HCT116 (cell line): ENCODE results near the gene CNTFR. TPM values are rescaled to one million over a fixed set of nuclear protein-coding genes. Genes with fewer than 3 reads are reported as not detected.

ENCODE experiments used
- ATAC-seq: fragments of 200-7000 bp; cut with Tn5 transposase; 2 replicates; pipeline ENCODE4 v1.9.1; 2020; ENCODE audit warnings: mild to moderate bottlenecking, moderate library complexity
- BruUV-seq: library from RNA; stranded (reverse); fragments of 400-500 nt; replicated peaks from 2 replicates; lab custom pipeline; 2021; lab: Mats Ljungman, UMichigan
- CTCF ChIA-PET: fragments of 300-600 bp; sonication (Branson Sonifier 250); formaldehyde crosslinking; loops from one replicate; lab custom pipeline; 2021; ENCODE audit warnings: antibody characterized with exemption; lab: Charles Lee
- POLR2A ChIA-PET: fragments of 300-600, 350-600 bp; sonication (Branson Sonifier 250); formaldehyde crosslinking; loops from one replicate; lab custom pipeline; 2021; ENCODE audit warnings: antibody characterized with exemption; lab: Charles Lee
- RAD21 ChIA-PET, 2 experiments: fragments of 300-600 bp; sonication (Branson Sonifier 250); formaldehyde crosslinking; loops; one replicate each; lab custom pipeline; 2023; ENCODE audit warnings: low total read pairs in 2 of 2; ENCODE audit not compliant: uncharacterized antibody in 2 of 2, unreplicated experiment in 2 of 2, low non-redundant PET in 1 of 2; lab: Charles Lee
- DNase-seq: peaks from one replicate; pipeline ENCODE4 v3.0.0-alpha.2; 2010; ENCODE audit warnings: low read depth, low spot score
- H2AFZ ChIP-seq: fragments of 200-600 bp; shearing (Covaris generic), sonication (generic); 2 replicates; pipeline ENCODE4 v1.6.1; 2017; ENCODE audit warnings: low read depth, mixed run types, mixed read lengths, antibody characterized with exemption, low read length; ENCODE audit not compliant: poor library complexity, severe bottlenecking
- H3K27ac ChIP-seq: 2 replicates; pipeline ENCODE4 v1.5.1; 2012; ENCODE audit warnings: low read depth, low read length
- H3K27me3 ChIP-seq: fragments of 200-600 bp; sonication (generic); 2 replicates; pipeline ENCODE4 v1.6.1; 2016; ENCODE audit warnings: mixed run types, low read length, mixed read lengths; ENCODE audit not compliant: insufficient read depth
- H3K36me3 ChIP-seq, 2 experiments: fragments of 200-500 bp in 1 of 2; fragments of 200-600 bp in 1 of 2; sonication (Bioruptor generic) in 1 of 2; sonication (generic) in 1 of 2; 2 replicates each; pipeline versions ENCODE4 v1.5.1 to v1.6.1; 2014 to 2016; ENCODE audit warnings: low read length in 2 of 2, inconsistent platforms in 1 of 2, mixed read lengths in 1 of 2, mixed run types in 1 of 2; ENCODE audit not compliant: insufficient read depth in 2 of 2, control insufficient read depth in 1 of 2
- H3K4me1 ChIP-seq, 2 experiments: fragments of 200-600 bp in 1 of 2; sonication (generic) in 1 of 2; 2 replicates each; pipeline versions ENCODE4 v1.5.1 to v1.6.1; 2012 to 2017; ENCODE audit warnings: low read length in 2 of 2, inconsistent platforms in 1 of 2, mild to moderate bottlenecking in 1 of 2, mixed read lengths in 1 of 2, mixed run types in 1 of 2, moderate library complexity in 1 of 2; ENCODE audit not compliant: insufficient read depth in 2 of 2, control insufficient read depth in 1 of 2
- H3K4me2 ChIP-seq: fragments of 200-600 bp; sonication (generic); 2 replicates; pipeline ENCODE4 v1.6.1; 2017; ENCODE audit warnings: mixed run types, low read length, mixed read lengths
- H3K4me3 ChIP-seq, 2 experiments: fragments of 200-600 bp in 1 of 2; sonication (generic) in 1 of 2; replicated peaks in 1 of 2; 2 replicates each; pipeline ENCODE4 v1.5.1; 2011 to 2016; ENCODE audit warnings: low read length in 2 of 2, control low read depth in 1 of 2, low read depth in 1 of 2, mild to moderate bottlenecking in 1 of 2, mixed read lengths in 1 of 2, mixed run types in 1 of 2
- H3K79me2 ChIP-seq: fragments of 200-600 bp; sonication (generic); 2 replicates; pipeline ENCODE4 v1.6.1; 2017; ENCODE audit warnings: mild to moderate bottlenecking, mixed run types, low read length, moderate library complexity, mixed read lengths; ENCODE audit not compliant: insufficient read depth
- H3K9ac ChIP-seq: fragments of 200-600 bp; sonication (generic); 2 replicates; pipeline ENCODE4 v1.6.1; 2016; ENCODE audit warnings: low read length, mixed read lengths
- H3K9me2 ChIP-seq: fragments of 200-600 bp; sonication (generic), shearing (Covaris generic); 2 replicates; pipeline ENCODE4 v1.6.1; 2017; ENCODE audit warnings: mixed run types, mild to moderate bottlenecking, moderate library complexity; ENCODE audit not compliant: insufficient read depth
- H3K9me3 ChIP-seq, 2 experiments: fragments of 200-500 bp in 1 of 2; fragments of 200-600 bp in 1 of 2; sonication (Bioruptor generic) in 1 of 2; sonication (generic) in 1 of 2; 2 replicates each; pipeline ENCODE4 v1.6.1; 2014 to 2017; ENCODE audit warnings: low read length in 2 of 2, mixed read lengths in 2 of 2, inconsistent platforms in 1 of 2, low read depth in 1 of 2, mild to moderate bottlenecking in 1 of 2, mixed run types in 1 of 2, moderate library complexity in 1 of 2; ENCODE audit not compliant: control insufficient read depth in 1 of 2, insufficient read depth in 1 of 2
- H4K20me1 ChIP-seq: fragments of 200-600 bp; sonication (generic), shearing (Covaris generic); 2 replicates; pipeline ENCODE4 v1.6.1; 2017; ENCODE audit warnings: mixed run types, mild to moderate bottlenecking, moderate library complexity; ENCODE audit not compliant: insufficient read depth
- CEBPB ChIP-seq: IDR thresholded peaks from 2 replicates; pipeline ENCODE4 v1.6.1; 2012; ENCODE audit warnings: low read depth
- EGR1 ChIP-seq: IDR thresholded peaks from 2 replicates; pipeline ENCODE4 v1.6.1; 2012; ENCODE audit warnings: low read depth
- ELF1 ChIP-seq: IDR thresholded peaks from 2 replicates; pipeline ENCODE4 v1.6.1; 2012; ENCODE audit warnings: low read depth, borderline replicate concordance
- EZH2 ChIP-seq: fragments of 200-600 bp; sonication (generic); IDR thresholded peaks from 2 replicates; pipeline ENCODE4 v1.6.1; 2017; ENCODE audit warnings: antibody characterized with exemption, mixed run types
- EZH2phosphoT487 ChIP-seq: fragments of 200-600 bp; IDR thresholded peaks from 2 replicates; pipeline ENCODE4 v1.6.1; 2018; ENCODE audit warnings: antibody characterized with exemption, borderline replicate concordance
- FOSL1 ChIP-seq: IDR thresholded peaks from 2 replicates; pipeline ENCODE4 v1.6.1; 2012; ENCODE audit warnings: low read depth
- POLR2A ChIP-seq: IDR thresholded peaks from 2 replicates; pipeline ENCODE4 v1.7.0; 2011; ENCODE audit warnings: borderline replicate concordance; ENCODE audit not compliant: insufficient read depth, insufficient read length; ENCODE audit errors: extremely low read depth
- RAD21 ChIP-seq: IDR thresholded peaks from 2 replicates; pipeline ENCODE4 v1.6.1; 2012; ENCODE audit warnings: low read depth, mild to moderate bottlenecking
- SIN3A ChIP-seq: IDR thresholded peaks from 2 replicates; pipeline ENCODE4 v1.6.1; 2012; ENCODE audit warnings: low read depth
- SP1 ChIP-seq: IDR thresholded peaks from 2 replicates; pipeline ENCODE4 v1.6.1; 2012; ENCODE audit warnings: low read depth
- TCF7L2 ChIP-seq: IDR thresholded peaks from 2 replicates; pipeline ENCODE4 v1.7.0; 2011; ENCODE audit warnings: borderline replicate concordance, inconsistent platforms; ENCODE audit not compliant: insufficient read depth, insufficient read length; ENCODE audit errors: extremely low read depth
- YY1 ChIP-seq: IDR thresholded peaks from 2 replicates; pipeline ENCODE4 v1.6.1; 2011; ENCODE audit warnings: low read length, low read depth, moderate library complexity, mild to moderate bottlenecking; ENCODE audit not compliant: insufficient replicate concordance; ENCODE audit errors: extremely low read depth
- ZFX ChIP-seq: fragments of 450-650 bp; IDR thresholded peaks from 2 replicates; pipeline ENCODE4 v1.6.1; 2017
- intact Hi-C: fragments of 100-400 bp; cut with micrococcal nuclease; formaldehyde crosslinking; loops from 2 replicates; pipeline ENCODE4 v1.10.0; 2022
- total RNA-seq: library from RNA; stranded (reverse); gene quantifications from one replicate; pipeline ENCODE4 v1.2.1, GENCODE V29; 2021; ENCODE audit not compliant: unreplicated experiment
- TF ChIP-seq, protein P1 (sequence below), 3 experiments: fragments of 200-600 bp in 1 of 3; sonication (generic) in 1 of 3; IDR thresholded peaks in 2 of 3; conservative IDR thresholded peaks in 1 of 3; 2 replicates each; pipeline ENCODE4 v1.5.1; 2012 to 2017; ENCODE audit warnings: low read depth in 2 of 3, low read length in 2 of 3, antibody characterized with exemption in 1 of 3, borderline replicate concordance in 1 of 3, control low read depth in 1 of 3, mild to moderate bottlenecking in 1 of 3, mixed read lengths in 1 of 3, mixed run types in 1 of 3, moderate library complexity in 1 of 3; ENCODE audit not compliant: insufficient read depth in 1 of 3
- TF ChIP-seq, protein P2 (sequence below): IDR thresholded peaks from 2 replicates; pipeline ENCODE4 v1.6.1; 2012; ENCODE audit warnings: low read depth
- TF ChIP-seq, protein P3 (sequence below): IDR thresholded peaks from 2 replicates; pipeline ENCODE4 v1.6.1; 2012
- TF ChIP-seq, protein P4 (sequence below): IDR thresholded peaks from 2 replicates; pipeline ENCODE4 v1.6.1; 2011; ENCODE audit warnings: mild to moderate bottlenecking, low read length, moderate library complexity; ENCODE audit not compliant: insufficient replicate concordance; ENCODE audit errors: extremely low read depth

Gene CNTFR
- total RNA-seq, 1 experiment from 2014 or later = not detected

DNA sequence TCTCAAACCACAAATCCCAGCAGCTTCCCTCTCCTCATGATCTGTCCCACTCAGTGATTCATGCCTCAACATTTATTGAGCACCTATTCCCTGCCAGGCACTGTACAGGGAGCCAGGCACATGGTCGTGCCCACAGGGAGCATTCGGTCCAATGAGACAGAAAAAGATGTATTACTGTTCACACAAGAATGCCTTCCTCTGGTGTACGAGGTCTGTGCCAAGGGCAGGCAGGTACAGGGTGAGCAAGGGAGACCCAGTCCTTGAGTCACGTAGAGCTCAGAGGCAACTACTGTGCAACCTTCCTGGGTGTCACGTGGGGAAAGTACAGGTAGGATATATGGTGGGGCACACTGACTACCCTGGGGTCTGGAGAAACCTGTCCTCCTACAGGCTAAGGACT is 4.6 kb downstream of the CNTFR start:
- Histone ChIP-seq H3K4me1 (no peaks in the 10 kb centered on the region), H4K20me1 (no peaks in the 10 kb centered on the region), H3K36me3 (no peaks in the 10 kb centered on the region), H3K9me3 (no peaks in the 10 kb centered on the region), H3K4me2 (no peak overlapping the region), H3K79me2 (no peaks in the 10 kb centered on the region), H3K27ac (no peak overlapping the region), H2AFZ (no peak overlapping the region), H3K9me2 (no peaks in the 10 kb centered on the region), H3K4me3 (no peak overlapping the region), H3K27me3 (peaks cover 13% of the 10 kb centered on the region; the same call in 1 of the 2 replicates), H3K9ac (no peak overlapping the region)
- CTCF ChIA-PET = no interaction called here
- BruUV-seq = no TSS peak
- TF ChIP-seq RAD21 (no peak), SP1 (no peak), EGR1 (no peak), POLR2A (no peak), FOSL1 (no peak), EZH2phosphoT487 (no peak), TCF7L2 (no peak), ZFX (no peak), EZH2 (no peak), CEBPB (no peak), ELF1 (no peak), SIN3A (no peak), YY1 (no peak)
- TF ChIP-seq, protein P1, sequence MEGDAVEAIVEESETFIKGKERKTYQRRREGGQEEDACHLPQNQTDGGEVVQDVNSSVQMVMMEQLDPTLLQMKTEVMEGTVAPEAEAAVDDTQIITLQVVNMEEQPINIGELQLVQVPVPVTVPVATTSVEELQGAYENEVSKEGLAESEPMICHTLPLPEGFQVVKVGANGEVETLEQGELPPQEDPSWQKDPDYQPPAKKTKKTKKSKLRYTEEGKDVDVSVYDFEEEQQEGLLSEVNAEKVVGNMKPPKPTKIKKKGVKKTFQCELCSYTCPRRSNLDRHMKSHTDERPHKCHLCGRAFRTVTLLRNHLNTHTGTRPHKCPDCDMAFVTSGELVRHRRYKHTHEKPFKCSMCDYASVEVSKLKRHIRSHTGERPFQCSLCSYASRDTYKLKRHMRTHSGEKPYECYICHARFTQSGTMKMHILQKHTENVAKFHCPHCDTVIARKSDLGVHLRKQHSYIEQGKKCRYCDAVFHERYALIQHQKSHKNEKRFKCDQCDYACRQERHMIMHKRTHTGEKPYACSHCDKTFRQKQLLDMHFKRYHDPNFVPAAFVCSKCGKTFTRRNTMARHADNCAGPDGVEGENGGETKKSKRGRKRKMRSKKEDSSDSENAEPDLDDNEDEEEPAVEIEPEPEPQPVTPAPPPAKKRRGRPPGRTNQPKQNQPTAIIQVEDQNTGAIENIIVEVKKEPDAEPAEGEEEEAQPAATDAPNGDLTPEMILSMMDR (IDR thresholded peaks at IDR 0.05 in 2 of 3, conservative IDR thresholded peaks at IDR 0.05 in 1 of 3; ENCODE audit: borderline replicate concordance in 1 of 3, insufficient read depth in 1 of 3, low read depth in 2 of 3, low read length in 2 of 3) = no peak
- TF ChIP-seq, protein P2, sequence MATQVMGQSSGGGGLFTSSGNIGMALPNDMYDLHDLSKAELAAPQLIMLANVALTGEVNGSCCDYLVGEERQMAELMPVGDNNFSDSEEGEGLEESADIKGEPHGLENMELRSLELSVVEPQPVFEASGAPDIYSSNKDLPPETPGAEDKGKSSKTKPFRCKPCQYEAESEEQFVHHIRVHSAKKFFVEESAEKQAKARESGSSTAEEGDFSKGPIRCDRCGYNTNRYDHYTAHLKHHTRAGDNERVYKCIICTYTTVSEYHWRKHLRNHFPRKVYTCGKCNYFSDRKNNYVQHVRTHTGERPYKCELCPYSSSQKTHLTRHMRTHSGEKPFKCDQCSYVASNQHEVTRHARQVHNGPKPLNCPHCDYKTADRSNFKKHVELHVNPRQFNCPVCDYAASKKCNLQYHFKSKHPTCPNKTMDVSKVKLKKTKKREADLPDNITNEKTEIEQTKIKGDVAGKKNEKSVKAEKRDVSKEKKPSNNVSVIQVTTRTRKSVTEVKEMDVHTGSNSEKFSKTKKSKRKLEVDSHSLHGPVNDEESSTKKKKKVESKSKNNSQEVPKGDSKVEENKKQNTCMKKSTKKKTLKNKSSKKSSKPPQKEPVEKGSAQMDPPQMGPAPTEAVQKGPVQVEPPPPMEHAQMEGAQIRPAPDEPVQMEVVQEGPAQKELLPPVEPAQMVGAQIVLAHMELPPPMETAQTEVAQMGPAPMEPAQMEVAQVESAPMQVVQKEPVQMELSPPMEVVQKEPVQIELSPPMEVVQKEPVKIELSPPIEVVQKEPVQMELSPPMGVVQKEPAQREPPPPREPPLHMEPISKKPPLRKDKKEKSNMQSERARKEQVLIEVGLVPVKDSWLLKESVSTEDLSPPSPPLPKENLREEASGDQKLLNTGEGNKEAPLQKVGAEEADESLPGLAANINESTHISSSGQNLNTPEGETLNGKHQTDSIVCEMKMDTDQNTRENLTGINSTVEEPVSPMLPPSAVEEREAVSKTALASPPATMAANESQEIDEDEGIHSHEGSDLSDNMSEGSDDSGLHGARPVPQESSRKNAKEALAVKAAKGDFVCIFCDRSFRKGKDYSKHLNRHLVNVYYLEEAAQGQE = no peak
- TF ChIP-seq, protein P3, sequence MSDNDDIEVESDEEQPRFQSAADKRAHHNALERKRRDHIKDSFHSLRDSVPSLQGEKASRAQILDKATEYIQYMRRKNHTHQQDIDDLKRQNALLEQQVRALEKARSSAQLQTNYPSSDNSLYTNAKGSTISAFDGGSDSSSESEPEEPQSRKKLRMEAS = no peak
- TF ChIP-seq, protein P4, sequence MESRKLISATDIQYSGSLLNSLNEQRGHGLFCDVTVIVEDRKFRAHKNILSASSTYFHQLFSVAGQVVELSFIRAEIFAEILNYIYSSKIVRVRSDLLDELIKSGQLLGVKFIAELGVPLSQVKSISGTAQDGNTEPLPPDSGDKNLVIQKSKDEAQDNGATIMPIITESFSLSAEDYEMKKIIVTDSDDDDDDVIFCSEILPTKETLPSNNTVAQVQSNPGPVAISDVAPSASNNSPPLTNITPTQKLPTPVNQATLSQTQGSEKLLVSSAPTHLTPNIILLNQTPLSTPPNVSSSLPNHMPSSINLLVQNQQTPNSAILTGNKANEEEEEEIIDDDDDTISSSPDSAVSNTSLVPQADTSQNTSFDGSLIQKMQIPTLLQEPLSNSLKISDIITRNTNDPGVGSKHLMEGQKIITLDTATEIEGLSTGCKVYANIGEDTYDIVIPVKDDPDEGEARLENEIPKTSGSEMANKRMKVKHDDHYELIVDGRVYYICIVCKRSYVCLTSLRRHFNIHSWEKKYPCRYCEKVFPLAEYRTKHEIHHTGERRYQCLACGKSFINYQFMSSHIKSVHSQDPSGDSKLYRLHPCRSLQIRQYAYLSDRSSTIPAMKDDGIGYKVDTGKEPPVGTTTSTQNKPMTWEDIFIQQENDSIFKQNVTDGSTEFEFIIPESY = no peak
- RAD21 ChIA-PET = no interaction called here
- ATAC-seq = no peak
- POLR2A ChIA-PET = no interaction called here
- intact Hi-C loops = no loop called here
- no peak for DNase-seq
